ENCODE data around the gene UTRN.

Gene UTRN

DNA sequence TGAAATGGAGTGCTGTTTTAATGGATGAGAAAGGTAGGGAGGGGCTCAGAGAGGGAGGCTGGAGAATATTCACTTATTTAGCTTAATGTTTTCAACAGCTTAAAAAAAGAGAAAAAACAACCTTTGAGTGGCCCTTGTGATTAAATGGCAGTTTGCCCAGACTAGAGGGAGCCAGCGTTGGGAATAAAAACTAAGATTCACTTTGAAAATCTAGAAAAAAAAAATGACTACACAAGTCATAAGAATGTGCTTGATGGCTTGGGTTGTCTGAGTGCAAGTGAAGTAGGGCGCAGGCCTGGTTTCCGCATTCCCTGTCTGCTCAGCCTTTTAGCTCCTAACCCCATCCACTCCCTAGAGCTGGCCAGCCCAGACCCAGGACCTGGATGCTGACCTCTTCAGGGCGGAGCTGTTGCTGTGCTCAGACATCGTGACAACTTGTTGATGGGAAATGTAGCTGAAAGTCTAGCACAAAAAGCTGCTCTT lies 28.9 kb downstream of the UTRN start:
- DNase-seq (ENCODE audit: low spot score): no peak

DNA sequence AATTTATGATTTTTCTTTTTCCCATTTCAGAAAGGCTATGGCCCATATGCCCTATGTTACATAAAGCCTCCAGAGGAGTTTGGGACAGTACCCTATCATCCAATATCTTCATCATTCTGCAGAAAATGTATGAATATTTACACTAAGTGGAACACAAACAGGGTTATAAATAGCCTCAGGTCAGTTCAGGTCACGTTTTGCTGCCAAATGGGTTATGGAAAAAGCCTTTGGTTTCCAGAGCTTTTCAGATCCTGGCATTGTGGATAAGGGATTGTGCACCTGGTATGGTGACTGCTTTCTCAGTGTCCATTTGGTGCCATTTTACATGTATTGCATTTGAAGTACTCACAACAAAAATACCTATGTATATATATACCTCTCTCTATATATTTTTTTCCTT lies 29.4 kb downstream of the UTRN start:
- DNase-seq (ENCODE audit: low spot score): no peak

DNA sequence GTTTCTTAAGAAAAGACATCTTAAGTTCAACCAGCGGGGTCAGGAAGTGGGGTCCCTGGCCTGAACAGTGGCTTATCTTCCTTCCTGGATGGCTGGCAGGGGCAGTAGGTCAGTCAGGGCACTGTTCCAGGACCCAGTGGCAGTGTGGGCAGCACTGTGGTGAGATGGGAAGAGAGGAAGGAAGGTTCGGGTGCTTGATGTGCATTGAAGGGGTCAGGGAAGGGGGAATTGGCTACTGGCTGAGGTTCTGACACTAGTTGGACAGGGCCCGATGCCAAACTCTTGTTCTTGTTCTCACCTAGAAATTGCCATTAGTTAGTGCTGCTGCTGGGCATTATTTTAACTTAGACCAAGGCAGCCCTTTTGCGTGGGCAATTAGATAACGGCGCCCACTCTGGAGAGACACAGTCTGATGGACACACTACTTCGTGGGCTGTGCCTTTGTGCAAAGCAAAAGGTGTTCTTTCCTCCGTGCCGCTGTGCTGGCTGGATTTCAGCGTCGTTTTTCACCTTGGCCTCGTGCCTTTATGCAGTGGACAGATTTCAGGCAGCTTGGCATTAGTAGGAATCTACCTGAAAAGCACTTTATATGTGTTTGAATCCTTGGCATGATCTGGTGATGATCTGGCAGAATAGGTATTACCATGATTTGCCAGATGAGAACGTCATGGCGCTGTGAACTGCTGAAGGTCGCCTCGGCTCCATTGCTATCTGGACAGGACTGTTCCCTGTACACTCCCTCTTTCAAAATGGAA lies 30.3 kb downstream of the UTRN start:
- DNase-seq (ENCODE audit: low spot score): no peak

DNA sequence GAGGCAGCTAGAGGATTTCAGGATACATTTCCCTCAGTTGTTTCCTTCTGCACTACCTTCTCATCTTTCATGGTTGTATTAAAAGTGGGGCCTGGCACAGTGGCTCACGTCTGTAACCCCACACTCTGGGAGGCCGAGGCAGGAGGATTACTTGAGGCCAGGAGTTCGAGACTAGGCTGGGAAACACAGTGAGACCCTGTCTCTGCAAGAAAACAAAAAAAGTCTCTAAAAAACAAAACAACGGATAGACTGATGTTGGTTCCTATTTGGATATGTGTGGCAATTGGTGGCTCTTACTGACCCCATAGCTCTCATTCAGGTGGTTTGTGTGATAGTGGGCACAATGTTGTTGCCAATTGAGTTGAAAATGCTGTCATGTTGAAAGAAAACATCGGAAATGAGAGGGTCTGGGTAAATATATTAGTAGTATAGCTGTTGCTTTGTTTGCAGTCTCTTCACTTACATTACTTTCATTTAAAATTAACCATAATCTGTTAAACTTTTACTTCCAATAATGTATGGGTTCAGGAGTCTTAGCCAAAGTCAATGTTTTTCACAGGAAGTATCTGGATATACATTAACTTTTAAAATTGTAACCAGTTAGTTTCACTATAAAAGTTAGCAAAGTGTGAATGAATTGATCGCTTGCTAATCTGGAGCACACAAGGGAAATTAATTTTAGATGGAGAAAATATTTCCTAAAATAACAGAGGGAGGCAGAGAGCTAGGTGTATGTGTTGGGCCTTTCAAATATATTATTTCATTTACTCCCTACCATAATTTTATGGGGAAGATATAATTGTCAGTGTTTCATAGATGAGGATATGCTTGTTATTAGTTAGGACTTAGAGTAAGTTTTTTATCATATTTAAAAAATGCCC lies 31.1 kb downstream of the UTRN start:
- DNase-seq (ENCODE audit: low spot score): no peak

DNA sequence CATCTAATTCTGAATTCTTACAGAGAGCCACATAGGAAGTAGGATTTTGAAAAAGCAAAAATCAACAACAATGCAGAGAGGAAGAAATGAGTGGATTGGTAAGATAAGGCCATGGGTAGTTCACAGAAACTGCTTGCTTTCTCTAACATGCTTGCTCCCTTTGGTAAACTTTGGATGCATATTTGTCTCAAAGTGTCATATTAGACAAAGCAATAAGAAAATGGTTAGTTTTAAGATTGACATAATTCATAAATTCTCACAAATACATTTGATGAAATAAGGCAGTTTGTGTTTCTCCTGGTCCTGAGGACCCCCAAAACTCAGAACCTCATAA lies 31.7 kb downstream of the UTRN start:
- no peak for DNase-seq (ENCODE audit: low spot score)

DNA sequence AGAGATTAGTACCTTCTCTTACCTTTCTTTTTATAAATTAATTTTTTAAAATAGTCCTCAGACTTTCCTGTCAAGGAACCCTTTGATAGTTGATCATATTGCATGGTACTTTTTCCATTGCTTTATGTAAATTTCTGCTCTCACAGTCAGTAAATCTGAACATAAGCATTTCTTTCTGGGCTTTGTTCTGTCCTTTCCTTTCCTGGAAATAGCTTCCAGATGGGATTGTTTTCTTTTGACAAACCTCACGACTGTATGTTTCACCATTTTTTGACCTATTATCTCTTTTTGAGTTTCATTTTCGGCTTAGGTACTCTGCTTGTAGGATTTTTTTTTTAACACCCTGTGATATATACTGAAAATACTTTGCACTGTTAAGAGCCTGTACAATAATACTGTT lies 32.6 kb downstream of the UTRN start:
- DNase-seq (ENCODE audit: low spot score): no peak

DNA sequence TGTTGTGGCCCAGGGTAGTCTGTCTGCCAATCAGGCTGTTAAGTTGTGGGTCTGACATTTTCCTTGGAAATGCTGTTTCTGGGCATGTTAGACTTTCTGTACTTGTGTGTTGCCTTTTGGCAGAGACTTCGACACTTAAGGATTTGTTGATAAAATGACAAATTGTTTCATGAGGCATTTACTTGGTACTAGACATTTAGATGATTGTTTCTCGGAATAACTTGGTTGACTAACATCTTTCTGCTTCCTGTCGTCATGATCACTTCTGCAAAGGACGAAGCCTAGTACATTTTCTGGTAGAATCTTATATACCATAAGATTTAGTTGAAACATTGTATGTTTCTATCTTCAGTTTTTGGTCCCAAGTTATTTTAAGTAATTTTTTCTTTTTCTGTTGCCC lies 34.1 kb downstream of the UTRN start:
- no peak for DNase-seq (ENCODE audit: low spot score)

DNA sequence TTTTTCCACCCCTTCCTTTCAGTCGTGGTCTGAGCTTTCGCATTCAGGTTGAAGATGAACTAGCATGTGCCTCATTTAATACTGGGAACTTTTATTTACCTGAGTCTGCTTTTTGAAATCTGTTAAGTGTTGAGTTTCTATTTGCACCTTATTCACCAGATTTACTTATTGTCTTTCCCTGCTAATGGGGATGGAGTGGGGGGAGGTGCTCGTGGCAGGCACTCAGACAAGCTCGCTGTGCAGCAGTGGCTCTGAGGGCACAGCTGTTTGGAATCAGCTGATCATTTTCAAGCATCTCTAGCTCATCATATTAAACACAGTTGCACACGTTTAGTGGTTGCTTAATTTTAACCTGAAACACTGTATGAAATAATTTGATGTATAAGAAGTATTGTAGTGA lies 35.6 kb downstream of the UTRN start:
- no peak for DNase-seq (ENCODE audit: low spot score)

DNA sequence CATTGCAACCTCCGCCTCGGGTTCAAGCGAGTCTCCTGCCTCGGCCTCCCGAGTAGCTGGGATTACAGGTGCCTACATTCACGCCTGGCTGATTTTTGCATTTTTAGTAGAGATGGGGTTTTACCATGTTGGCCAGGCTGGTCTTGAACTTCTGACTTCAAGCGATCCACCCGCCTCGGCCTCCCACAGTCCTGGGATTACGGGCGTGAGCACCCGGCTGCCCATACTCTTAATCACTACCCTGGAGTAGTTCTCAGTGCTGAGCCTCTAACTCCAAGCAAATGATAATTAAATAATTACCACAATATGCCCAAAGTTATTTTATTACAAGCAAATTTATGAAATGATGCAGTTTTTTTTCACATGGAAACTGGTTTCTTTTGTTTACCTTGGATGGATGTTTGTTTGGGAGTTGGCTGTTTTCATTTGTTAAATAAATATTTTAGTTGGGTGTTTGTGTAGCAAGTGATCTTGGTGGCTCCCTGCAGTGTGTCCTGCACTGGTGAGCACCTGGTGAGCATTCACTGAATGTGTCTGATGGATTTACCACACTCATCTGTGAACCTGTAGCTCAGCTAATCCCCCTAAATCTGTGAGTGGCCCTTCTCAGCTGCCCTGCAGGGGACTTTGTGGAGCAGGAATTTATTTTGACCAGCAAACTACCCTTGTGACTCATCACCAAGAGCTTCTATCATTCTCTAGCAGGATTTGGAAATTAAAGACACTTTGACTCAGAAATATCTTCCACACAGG lies 36.9 kb downstream of the UTRN start:
- no peak for DNase-seq (ENCODE audit: low spot score)

DNA sequence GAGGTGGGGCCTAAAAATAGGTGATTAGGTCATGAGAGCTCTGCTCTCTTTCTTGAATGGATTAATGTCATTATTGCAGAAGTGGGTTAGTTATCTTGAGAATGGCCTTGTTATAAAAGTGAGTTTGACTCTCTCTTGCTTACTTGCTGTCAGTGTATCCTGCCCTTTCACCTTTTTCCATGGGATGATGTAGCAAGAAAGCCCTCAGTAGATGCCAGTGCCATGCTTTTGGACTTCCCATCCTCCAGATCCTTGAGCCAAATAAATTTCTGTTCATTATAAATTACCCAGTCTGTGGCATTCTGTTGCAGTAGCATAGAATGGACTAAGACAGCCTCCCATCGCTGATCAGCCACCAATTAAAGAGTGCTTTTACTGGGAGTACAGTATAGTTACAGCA lies 40.1 kb downstream of the UTRN start:
- DNase-seq (ENCODE audit: low spot score): no peak

DNA sequence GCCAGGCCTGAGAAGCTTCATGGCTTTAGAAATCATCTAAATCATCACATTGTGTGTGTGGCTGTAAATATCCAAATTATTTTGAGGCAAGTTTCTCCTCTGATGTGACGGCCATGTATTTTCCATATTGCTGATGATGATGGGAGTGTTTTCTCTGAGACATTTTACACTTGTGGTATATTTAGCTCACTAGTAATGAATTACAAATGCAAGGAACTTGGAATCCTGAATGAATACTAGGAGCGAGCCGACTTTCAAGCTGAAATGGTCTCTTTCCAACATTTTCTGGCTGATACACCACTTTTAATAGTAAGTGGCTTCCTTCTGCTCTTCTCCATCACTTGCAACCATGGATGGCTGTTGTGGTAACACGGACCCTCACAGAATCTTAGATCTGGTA lies 41.3 kb downstream of the UTRN start:
- DNase-seq (ENCODE audit: low spot score): no peak

DNA sequence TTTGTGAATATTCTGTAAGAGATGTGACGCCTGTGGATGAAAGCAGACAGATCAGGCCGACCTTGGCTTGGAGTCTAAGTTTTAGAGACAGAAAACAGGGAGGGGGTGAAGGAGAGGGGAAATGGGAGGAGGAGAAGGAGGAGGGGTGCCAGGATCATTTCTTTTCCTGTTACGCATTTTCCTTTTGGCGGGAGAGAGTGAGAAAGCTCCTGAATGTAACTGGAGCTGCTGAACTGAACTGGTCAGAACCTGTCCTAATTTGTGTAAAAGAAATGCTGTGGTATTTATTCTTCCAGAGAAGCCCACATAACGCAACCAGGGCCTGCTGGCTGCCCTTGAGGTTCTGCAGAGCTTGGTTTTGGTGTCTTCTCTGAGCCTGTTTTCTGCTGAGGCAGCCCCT lies 41.9 kb downstream of the UTRN start:
- DNase-seq (ENCODE audit: low spot score): no peak

DNA sequence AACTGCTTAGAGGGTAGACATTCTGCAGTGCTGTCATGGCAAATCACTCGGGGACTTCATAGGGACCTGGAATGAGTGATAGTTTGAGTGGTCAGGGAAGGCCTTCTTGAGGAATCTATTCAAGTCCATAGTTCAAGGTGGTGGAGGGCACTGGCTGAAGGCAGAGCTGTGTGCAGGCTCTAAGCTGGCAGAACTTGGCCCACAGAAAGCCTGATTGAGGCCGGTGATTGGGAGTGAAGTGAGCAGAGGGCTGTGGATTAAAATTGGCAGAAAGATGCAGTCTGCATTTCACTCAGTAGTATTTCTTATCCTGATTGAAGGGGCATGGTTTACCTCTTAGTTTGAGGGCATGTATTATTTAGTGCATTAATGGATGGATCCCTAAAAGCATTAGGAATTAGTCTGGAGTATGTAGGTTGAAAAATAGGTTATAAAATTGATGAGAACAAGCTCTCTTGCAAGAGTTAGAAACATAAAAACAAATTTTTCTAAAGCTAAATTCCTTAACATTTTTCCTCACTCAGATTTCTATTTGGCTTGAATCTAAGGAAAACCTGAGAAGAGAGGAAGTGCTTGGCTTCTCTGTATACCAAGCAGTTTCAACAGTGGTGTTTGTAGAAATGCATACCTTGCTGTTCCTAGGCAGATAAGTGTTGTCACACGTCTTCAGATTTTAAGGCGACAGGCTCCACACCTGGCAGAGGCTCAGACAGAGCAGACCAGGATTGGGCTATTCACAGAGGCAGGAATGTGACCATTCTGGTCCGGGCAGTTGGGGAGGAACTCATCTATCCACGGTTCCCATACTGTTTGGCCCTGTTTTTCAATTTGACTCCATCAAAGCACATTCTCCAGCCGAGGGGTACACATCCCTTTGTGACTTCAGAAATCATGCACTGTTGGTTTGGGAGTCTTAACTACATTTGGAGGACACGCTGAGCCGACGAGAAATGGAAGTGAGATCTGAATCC lies 45.2 kb downstream of the UTRN start:
- no peak for DNase-seq (ENCODE audit: low spot score)

DNA sequence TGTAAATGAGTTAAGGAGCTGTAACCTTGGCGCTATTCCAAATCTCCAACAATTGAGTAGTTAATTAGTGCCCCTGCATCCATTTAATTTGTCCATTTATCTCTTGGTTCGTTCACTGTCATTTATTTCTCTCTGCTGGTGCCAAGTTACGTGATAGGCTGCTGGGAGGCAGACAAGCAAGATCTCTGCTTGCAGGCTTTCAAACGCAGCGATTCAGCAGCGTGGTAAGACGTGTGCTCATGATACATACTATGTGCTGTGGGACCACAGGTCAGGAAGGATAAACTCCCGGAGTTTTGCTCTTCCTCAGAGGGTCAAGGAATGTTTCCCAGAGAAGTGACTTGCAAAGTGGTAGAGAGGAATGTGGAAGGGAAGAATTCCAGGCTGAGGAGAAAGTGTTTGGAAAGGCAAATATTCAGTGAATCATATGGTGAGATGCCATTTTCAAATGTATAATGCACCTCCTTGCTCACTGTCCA lies 46.4 kb downstream of the UTRN start:
- DNase-seq (ENCODE audit: low spot score): no peak

DNA sequence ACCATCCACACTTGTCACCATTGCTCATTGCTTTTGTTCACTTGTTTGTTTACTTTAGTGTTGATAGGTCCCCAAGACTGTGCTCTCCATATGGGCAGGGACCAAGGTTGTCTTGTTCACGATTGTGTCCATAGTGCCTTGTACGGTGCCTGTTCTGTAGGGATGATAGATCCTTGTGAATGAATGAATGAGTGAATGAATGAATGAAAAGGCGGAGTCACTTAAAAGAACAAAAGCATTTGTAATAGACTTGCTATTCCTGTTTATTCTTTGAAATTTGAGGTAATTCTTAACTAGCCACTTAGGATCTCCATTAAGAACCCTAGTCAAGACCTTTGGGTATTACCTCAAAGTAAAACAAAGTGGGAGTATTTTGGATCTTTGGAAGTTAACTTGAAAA lies 47.0 kb downstream of the UTRN start:
- DNase-seq (ENCODE audit: low spot score): no peak

DNA sequence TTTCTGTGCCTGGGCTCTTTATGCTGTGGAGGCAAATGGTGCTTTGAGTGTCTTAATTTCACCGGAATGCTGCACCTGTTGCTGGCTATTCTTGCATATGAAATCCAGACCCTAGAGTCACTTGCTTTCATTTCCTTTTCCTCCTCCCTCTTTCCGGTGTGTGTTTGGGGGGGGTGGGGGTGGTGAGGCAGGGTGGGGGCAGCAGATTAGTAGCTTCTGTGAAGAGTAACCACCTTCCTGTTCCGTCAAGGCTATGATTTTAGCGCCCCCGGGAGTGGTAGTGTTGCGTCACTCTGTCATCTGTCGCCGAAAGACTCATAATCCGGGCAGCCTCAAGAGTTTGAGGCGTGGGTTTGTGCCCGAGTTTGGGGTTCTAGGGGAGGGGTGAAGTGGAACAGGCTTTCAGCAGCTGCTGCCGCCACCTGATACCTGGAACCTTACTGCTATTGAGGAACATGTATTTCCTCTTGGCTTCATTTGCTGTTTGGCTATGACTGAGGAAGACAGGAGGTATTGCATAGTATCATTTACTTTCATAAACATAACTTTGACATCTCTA lies 49.1 kb downstream of the UTRN start:
- no peak for DNase-seq (ENCODE audit: low spot score)

All from ecto neural progenitor cell (in vitro differentiated cells).